ENCODE results near the gene PPP1R2.
"Not testable (repeated sequence)": the region's sequence is repeated elsewhere in the genome, so short reads cannot be mapped to it uniquely, and the experiment has no call there.

The PPP1R2 gene

GRCh38 chr3:195542698-195543499, at the start of gene PPP1R2:
Gene PPP1R2 (minus strand): TSS chr3:195543325. CDS start chr3:195543025, 300 bp downstream.
- Histone ChIP-seq H3K4me1 (ENCODE audit: control insufficient read depth in 5 of 5, insufficient read depth in 5 of 5, low read length in 5 of 5) (peaks cover 8 to 67% (median 46%) of the 10 kb centered on the region in 5 donors), H3K9ac (ENCODE audit: low read length in 5 of 5) (peak within 1 kb of the TSS; percentile 63 to 92 (median 80)), H3K9me3 (ENCODE audit: control insufficient read depth in 5 of 5, low read length in 5 of 5) (no peaks in the 10 kb centered on the region), H3K27ac (ENCODE audit: low read depth, low read length) (peak within 1 kb of the TSS; percentile 80), H3K27me3 (ENCODE audit: control insufficient read depth in 5 of 5, insufficient read depth in 4 of 5, low read length in 5 of 5) (no peaks in the 10 kb centered on the region), H3K36me3 (ENCODE audit: control insufficient read depth in 5 of 5, insufficient read depth in 5 of 5, low read length in 5 of 5) (no peaks in the 10 kb centered on the region), H3K4me3 (ENCODE audit: low read depth in 1 of 5, low read length in 5 of 5) (peak within 1 kb of the TSS; percentile 76 to 92 (median 86))

- Histone ChIP-seq H3K9ac (ENCODE audit: low read length in 5 of 5) (no peak overlapping the region), H3K4me1 (ENCODE audit: control insufficient read depth in 5 of 5, insufficient read depth in 5 of 5, low read length in 5 of 5) (peaks cover 0 to 28% (median 12%) of the 10 kb centered on the region in 5 donors), H3K36me3 (ENCODE audit: control insufficient read depth in 5 of 5, insufficient read depth in 5 of 5, low read length in 5 of 5) (no peaks in the 10 kb centered on the region), H3K27me3 (ENCODE audit: control insufficient read depth in 5 of 5, insufficient read depth in 4 of 5, low read length in 5 of 5) (peaks cover 0 to 12% (median 2%) of the 10 kb centered on the region in 5 donors), H3K4me3 (ENCODE audit: low read depth in 1 of 5, low read length in 5 of 5) (no peak overlapping the region), H3K27ac (ENCODE audit: low read depth, low read length) (no peak overlapping the region), H3K9me3 (ENCODE audit: control insufficient read depth in 5 of 5, low read length in 5 of 5) (peaks cover 0 to 8% (median 2%) of the 10 kb centered on the region in 5 donors)
These were observed 48.7 kb upstream of the PPP1R2 start for GRCh38 chr3:195591852-195592251.

- H3K27ac ChIP-seq (ENCODE audit: low read depth, low read length) = no peak overlapping the region
These were observed 48.1 kb upstream of the PPP1R2 start for GRCh38 chr3:195591220-195591619.

GRCh38 chr3:195590381-195590780, 47.3 kb upstream of the PPP1R2 start:
- H3K36me3 ChIP-seq (ENCODE audit: control insufficient read depth in 5 of 5, insufficient read depth in 5 of 5, low read length in 5 of 5); H3K9me3 ChIP-seq (ENCODE audit: control insufficient read depth in 5 of 5, low read length in 5 of 5); H3K9ac ChIP-seq (ENCODE audit: low read length in 5 of 5); H3K27ac ChIP-seq (ENCODE audit: low read depth, low read length); H3K4me3 ChIP-seq (ENCODE audit: low read depth in 1 of 5, low read length in 5 of 5): not testable (repeated sequence)
- Histone ChIP-seq H3K4me1 (ENCODE audit: control insufficient read depth in 5 of 5, insufficient read depth in 5 of 5, low read length in 5 of 5) (peaks cover 0 to 24% (median 6%) of the 10 kb centered on the region in 5 donors), H3K27me3 (ENCODE audit: control insufficient read depth in 5 of 5, insufficient read depth in 4 of 5, low read length in 5 of 5) (peaks cover 0 to 12% (median 2%) of the 10 kb centered on the region in 5 donors)

More at GRCh38 chr3:195591220-195591619, 48.1 kb upstream of the PPP1R2 start:
- H3K4me1 ChIP-seq (ENCODE audit: control insufficient read depth in 5 of 5, insufficient read depth in 5 of 5, low read length in 5 of 5) = peaks cover 0 to 28% (median 8%) of the 10 kb centered on the region in 5 donors
- H3K36me3 ChIP-seq (ENCODE audit: control insufficient read depth in 5 of 5, insufficient read depth in 5 of 5, low read length in 5 of 5) = no peaks in the 10 kb centered on the region
- no peak overlapping the region for H3K4me3 ChIP-seq (ENCODE audit: low read depth in 1 of 5, low read length in 5 of 5)
- no peak overlapping the region for H3K9ac ChIP-seq (ENCODE audit: low read length in 5 of 5)
- peaks cover 0 to 12% (median 2%) of the 10 kb centered on the region in 5 donors for H3K27me3 ChIP-seq (ENCODE audit: control insufficient read depth in 5 of 5, insufficient read depth in 4 of 5, low read length in 5 of 5)
- H3K9me3 ChIP-seq (ENCODE audit: control insufficient read depth in 5 of 5, low read length in 5 of 5) = peaks cover 0 to 8% (median 2%) of the 10 kb centered on the region in 5 donors

GRCh38 chr3:195589796-195590195, 46.7 kb upstream of the PPP1R2 start:
- H3K4me3 ChIP-seq (ENCODE audit: low read depth in 1 of 5, low read length in 5 of 5); H3K9ac ChIP-seq (ENCODE audit: low read length in 5 of 5); H3K36me3 ChIP-seq (ENCODE audit: control insufficient read depth in 5 of 5, insufficient read depth in 5 of 5, low read length in 5 of 5); H3K27ac ChIP-seq (ENCODE audit: low read depth, low read length); H3K9me3 ChIP-seq (ENCODE audit: control insufficient read depth in 5 of 5, low read length in 5 of 5): not testable (repeated sequence)
- peaks cover 0 to 30% (median 6%) of the 10 kb centered on the region in 5 donors for H3K4me1 ChIP-seq (ENCODE audit: control insufficient read depth in 5 of 5, insufficient read depth in 5 of 5, low read length in 5 of 5)
- H3K27me3 ChIP-seq (ENCODE audit: control insufficient read depth in 5 of 5, insufficient read depth in 4 of 5, low read length in 5 of 5) = peaks cover 0 to 12% (median 2%) of the 10 kb centered on the region in 5 donors

DNA sequence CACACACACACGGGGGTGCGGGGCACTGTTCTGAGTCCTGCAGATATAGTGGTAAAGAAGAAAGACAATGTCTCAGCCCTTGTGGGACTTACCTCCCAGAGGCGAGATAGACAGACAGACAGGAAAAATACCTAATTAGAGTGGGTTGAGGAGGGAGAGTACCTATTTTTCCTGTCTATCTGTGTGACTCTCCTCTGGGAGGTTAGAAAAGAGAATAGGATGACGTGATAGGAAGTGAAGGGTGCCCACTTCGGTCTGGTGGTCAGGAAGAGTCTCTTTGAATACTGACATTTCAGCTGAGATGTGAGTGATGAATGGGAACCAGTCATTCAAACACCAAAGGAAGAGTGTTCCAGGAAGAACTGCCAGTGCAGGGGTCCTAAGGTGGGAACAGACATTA, 44.7 kb upstream of the PPP1R2 start:
- peaks cover 0 to 12% (median 5%) of the 10 kb centered on the region in 5 donors for H3K27me3 ChIP-seq (ENCODE audit: control insufficient read depth in 5 of 5, insufficient read depth in 4 of 5, low read length in 5 of 5)
- H3K27ac ChIP-seq (ENCODE audit: low read depth, low read length) = no peak overlapping the region
- H3K4me1 ChIP-seq (ENCODE audit: control insufficient read depth in 5 of 5, insufficient read depth in 5 of 5, low read length in 5 of 5) = peaks cover 0 to 41% (median 6%) of the 10 kb centered on the region in 5 donors
- no peaks in the 10 kb centered on the region for H3K36me3 ChIP-seq (ENCODE audit: control insufficient read depth in 5 of 5, insufficient read depth in 5 of 5, low read length in 5 of 5)
- no peak overlapping the region for H3K4me3 ChIP-seq (ENCODE audit: low read depth in 1 of 5, low read length in 5 of 5)
- H3K9ac ChIP-seq (ENCODE audit: low read length in 5 of 5) = no peak overlapping the region
- peaks cover 0 to 8% (median 2%) of the 10 kb centered on the region in 5 donors for H3K9me3 ChIP-seq (ENCODE audit: control insufficient read depth in 5 of 5, low read length in 5 of 5)

GRCh38 chr3:195587406-195587805, 44.3 kb upstream of the PPP1R2 start:
- no peaks in the 10 kb centered on the region for H3K36me3 ChIP-seq (ENCODE audit: control insufficient read depth in 5 of 5, insufficient read depth in 5 of 5, low read length in 5 of 5)
- H3K4me1 ChIP-seq (ENCODE audit: control insufficient read depth in 5 of 5, insufficient read depth in 5 of 5, low read length in 5 of 5) = peaks cover 0 to 38% (median 6%) of the 10 kb centered on the region in 5 donors
- H3K27ac ChIP-seq (ENCODE audit: low read depth, low read length) = no peak overlapping the region
- H3K4me3 ChIP-seq (ENCODE audit: low read depth in 1 of 5, low read length in 5 of 5) = no peak overlapping the region
- H3K9me3 ChIP-seq (ENCODE audit: control insufficient read depth in 5 of 5, low read length in 5 of 5) = peaks cover 0 to 8% (median 2%) of the 10 kb centered on the region in 5 donors
- H3K27me3 ChIP-seq (ENCODE audit: control insufficient read depth in 5 of 5, insufficient read depth in 4 of 5, low read length in 5 of 5) = peaks cover 0 to 12% (median 5%) of the 10 kb centered on the region in 5 donors
- no peak overlapping the region for H3K9ac ChIP-seq (ENCODE audit: low read length in 5 of 5)

- Histone ChIP-seq H3K27ac (ENCODE audit: low read depth, low read length) (peak overlapping the region; percentile 20), H3K9ac (ENCODE audit: low read length in 5 of 5) (no peak overlapping the region), H3K27me3 (ENCODE audit: control insufficient read depth in 5 of 5, insufficient read depth in 4 of 5, low read length in 5 of 5) (peaks cover 0 to 12% (median 9%) of the 10 kb centered on the region in 5 donors), H3K4me1 (ENCODE audit: control insufficient read depth in 5 of 5, insufficient read depth in 5 of 5, low read length in 5 of 5) (peaks cover 0 to 46% (median 3%) of the 10 kb centered on the region in 5 donors), H3K4me3 (ENCODE audit: low read depth in 1 of 5, low read length in 5 of 5) (peak overlapping the region in 1 of 5 donors; percentile 68), H3K36me3 (ENCODE audit: control insufficient read depth in 5 of 5, insufficient read depth in 5 of 5, low read length in 5 of 5) (peaks cover 0 to under 1% (median 0%) of the 10 kb centered on the region in 5 donors), H3K9me3 (ENCODE audit: control insufficient read depth in 5 of 5, low read length in 5 of 5) (peaks cover 0 to 8% (median 2%) of the 10 kb centered on the region in 5 donors)
These were observed 41.4 kb upstream of the PPP1R2 start for GRCh38 chr3:195584543-195584870.

DNA sequence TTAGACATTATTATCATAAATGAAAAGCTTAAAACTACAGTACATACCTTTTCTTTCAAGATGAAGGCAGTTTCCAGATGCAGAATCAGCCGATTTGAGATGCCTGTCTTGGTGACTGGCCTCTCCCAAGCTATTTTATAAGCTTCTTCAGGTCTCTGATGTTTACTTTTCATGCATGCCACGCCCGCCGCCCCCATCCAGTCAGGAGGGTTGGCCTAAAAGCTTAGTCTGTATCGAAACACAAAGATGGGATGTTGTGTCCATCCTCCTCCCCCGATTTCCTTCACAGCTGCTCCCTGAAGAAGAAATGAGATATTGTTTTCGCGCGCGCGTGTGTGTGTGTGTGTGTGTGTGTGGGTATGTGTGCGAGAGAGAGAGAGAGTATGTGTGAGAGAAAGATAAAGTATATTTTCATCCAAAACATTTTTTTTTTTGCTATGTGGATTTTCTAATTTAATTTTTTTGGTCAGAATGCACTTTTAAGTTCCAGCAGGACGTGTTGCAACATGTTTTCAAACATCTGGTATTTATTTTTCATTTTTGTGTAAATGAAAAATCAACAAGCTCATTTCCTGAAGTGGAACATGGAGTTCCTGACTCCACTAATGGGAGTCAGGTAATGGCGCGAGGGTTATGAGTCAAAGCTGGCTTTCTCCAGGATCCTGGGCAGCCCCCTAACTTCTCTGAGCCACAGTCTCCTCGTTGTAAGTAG, 40.9 kb upstream of the PPP1R2 start, which contains the start of gene APOD:
TSS of gene APOD (minus strand) at position 110 of the 712 bp plus-strand sequence. CDS start 4,479 bp downstream, outside the sequence.
- H3K9me3 ChIP-seq (ENCODE audit: control insufficient read depth in 5 of 5, low read length in 5 of 5) = peaks cover 0 to 4% (median 2%) of the 10 kb centered on the region in 5 donors
- H3K27me3 ChIP-seq (ENCODE audit: control insufficient read depth in 5 of 5, insufficient read depth in 4 of 5, low read length in 5 of 5) = peaks cover 0 to 12% (median 10%) of the 10 kb centered on the region in 5 donors
- H3K36me3 ChIP-seq (ENCODE audit: control insufficient read depth in 5 of 5, insufficient read depth in 5 of 5, low read length in 5 of 5) = peaks cover 0 to 5% (median under 1%) of the 10 kb centered on the region in 5 donors
- H3K27ac ChIP-seq (ENCODE audit: low read depth, low read length) = peak within 1 kb of the TSS; percentile 39
- H3K4me3 ChIP-seq (ENCODE audit: low read depth in 1 of 5, low read length in 5 of 5) = peak within 1 kb of the TSS; percentile 52 to 68 (median 58)
- peak within 1 kb of the TSS in 1 of 5 donors; percentile 42 for H3K9ac ChIP-seq (ENCODE audit: low read length in 5 of 5)
- H3K4me1 ChIP-seq (ENCODE audit: control insufficient read depth in 5 of 5, insufficient read depth in 5 of 5, low read length in 5 of 5) = peaks cover 0 to 46% (median 3%) of the 10 kb centered on the region in 5 donors
